ENCODE data around the gene SLC25A46.

Gene SLC25A46

GRCh38 chr5:110802998-110803397, 64.2 kb downstream of the SLC25A46 start:
- peaks cover 7% of the 10 kb centered on the region for H3K27me3 Mint-ChIP-seq (ENCODE audit: low read depth, poor library complexity)
- H3K36me3 Mint-ChIP-seq (ENCODE audit: low read depth): no peaks in the 10 kb centered on the region
- TF ChIP-seq, protein P1, sequence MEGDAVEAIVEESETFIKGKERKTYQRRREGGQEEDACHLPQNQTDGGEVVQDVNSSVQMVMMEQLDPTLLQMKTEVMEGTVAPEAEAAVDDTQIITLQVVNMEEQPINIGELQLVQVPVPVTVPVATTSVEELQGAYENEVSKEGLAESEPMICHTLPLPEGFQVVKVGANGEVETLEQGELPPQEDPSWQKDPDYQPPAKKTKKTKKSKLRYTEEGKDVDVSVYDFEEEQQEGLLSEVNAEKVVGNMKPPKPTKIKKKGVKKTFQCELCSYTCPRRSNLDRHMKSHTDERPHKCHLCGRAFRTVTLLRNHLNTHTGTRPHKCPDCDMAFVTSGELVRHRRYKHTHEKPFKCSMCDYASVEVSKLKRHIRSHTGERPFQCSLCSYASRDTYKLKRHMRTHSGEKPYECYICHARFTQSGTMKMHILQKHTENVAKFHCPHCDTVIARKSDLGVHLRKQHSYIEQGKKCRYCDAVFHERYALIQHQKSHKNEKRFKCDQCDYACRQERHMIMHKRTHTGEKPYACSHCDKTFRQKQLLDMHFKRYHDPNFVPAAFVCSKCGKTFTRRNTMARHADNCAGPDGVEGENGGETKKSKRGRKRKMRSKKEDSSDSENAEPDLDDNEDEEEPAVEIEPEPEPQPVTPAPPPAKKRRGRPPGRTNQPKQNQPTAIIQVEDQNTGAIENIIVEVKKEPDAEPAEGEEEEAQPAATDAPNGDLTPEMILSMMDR (IDR thresholded peaks at IDR 0.05): no peak
- H3K4me1 Mint-ChIP-seq: no peaks in the 10 kb centered on the region
- no peak overlapping the region for H3K4me3 Mint-ChIP-seq
- DNase-seq: no peak
- peaks cover 46% of the 10 kb centered on the region for H3K9me3 Mint-ChIP-seq
- no peak overlapping the region for H3K27ac Mint-ChIP-seq

GRCh38 chr5:110803467-110804326, 64.9 kb downstream of the SLC25A46 start:
- Mint-ChIP-seq H3K9me3 (peaks cover 46% of the 10 kb centered on the region), H3K27ac (no peak overlapping the region), H3K36me3 (ENCODE audit: low read depth) (no peaks in the 10 kb centered on the region), H3K4me3 (no peak overlapping the region), H3K4me1 (no peaks in the 10 kb centered on the region), H3K27me3 (ENCODE audit: low read depth, poor library complexity) (peaks cover 7% of the 10 kb centered on the region)
- DNase-seq: no peak
- TF ChIP-seq, protein P1 (IDR thresholded peaks at IDR 0.05): no peak

GRCh38 chr5:110807169-110807568, 68.4 kb downstream of the SLC25A46 start:
- no peak for DNase-seq
- TF ChIP-seq, protein P1 (IDR thresholded peaks at IDR 0.05): no peak
- H3K27me3 Mint-ChIP-seq (ENCODE audit: low read depth, poor library complexity): peaks cover 4% of the 10 kb centered on the region
- no peaks in the 10 kb centered on the region for H3K36me3 Mint-ChIP-seq (ENCODE audit: low read depth)
- no peaks in the 10 kb centered on the region for H3K4me1 Mint-ChIP-seq
- no peak overlapping the region for H3K4me3 Mint-ChIP-seq
- peaks cover 21% of the 10 kb centered on the region for H3K9me3 Mint-ChIP-seq
- H3K27ac Mint-ChIP-seq: no peak overlapping the region

DNA sequence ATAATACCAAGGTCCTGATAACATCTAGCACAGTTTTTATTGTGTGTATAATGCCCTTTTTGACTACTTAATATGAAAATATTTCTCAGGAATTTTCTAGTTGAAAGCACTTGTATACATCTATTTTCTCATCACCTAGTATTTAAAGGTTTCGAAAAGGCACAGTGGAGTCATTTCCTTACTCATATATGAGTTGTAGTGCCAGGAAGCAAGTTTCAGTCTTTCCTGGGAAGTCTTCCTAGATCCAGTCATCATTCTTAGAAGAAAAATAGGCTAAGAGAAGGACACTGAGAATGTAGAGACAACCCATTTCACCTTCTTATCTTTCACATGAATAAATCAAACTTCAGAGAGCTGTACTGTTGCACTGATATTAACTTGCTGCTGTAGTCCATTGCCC, 70.2 kb downstream of the SLC25A46 start:
- TF ChIP-seq, protein P1 (IDR thresholded peaks at IDR 0.05): no peak
- Mint-ChIP-seq H3K9me3 (peaks cover 11% of the 10 kb centered on the region), H3K4me3 (no peak overlapping the region), H3K36me3 (ENCODE audit: low read depth) (no peaks in the 10 kb centered on the region), H3K27me3 (ENCODE audit: low read depth, poor library complexity) (peaks cover 8% of the 10 kb centered on the region), H3K27ac (no peak overlapping the region), H3K4me1 (no peaks in the 10 kb centered on the region)
- no peak for DNase-seq
